GM19193 (cell line): Measurements from ENCODE around the gene FCER1G.

Source experiments
- POLR2A ChIP-seq: IDR thresholded peaks from 4 replicates; pipeline ENCODE4 v1.6.1; 2011; ENCODE audit not compliant: insufficient read depth, insufficient read length; ENCODE audit errors: extremely low read depth

FCER1G gene

GRCh38 chr1:161214369-161214768 is 726 bp upstream of the FCER1G start:
- TF ChIP-seq POLR2A = no peak

- TF ChIP-seq POLR2A = no peak
Measured at GRCh38 chr1:161216945-161217712, 2.0 kb downstream of the FCER1G start.

GRCh38 chr1:161217831-161218230 is 2.7 kb downstream of the FCER1G start:
- TF ChIP-seq POLR2A = no peak

GRCh38 chr1:161218301-161219077 is 3.4 kb downstream of the FCER1G start:
- no peak for TF ChIP-seq POLR2A

GRCh38 chr1:161219078-161219892 is 4.2 kb downstream of the FCER1G start:
- TF ChIP-seq POLR2A = no peak

GRCh38 chr1:161220002-161220401 is 4.9 kb downstream of the FCER1G start:
- TF ChIP-seq POLR2A = no peak

GRCh38 chr1:161222175-161223019 is 7.3 kb downstream of the FCER1G start:
- TF ChIP-seq POLR2A = no peak

GRCh38 chr1:161223805-161224694 is 9.0 kb downstream of the FCER1G start:
- TF ChIP-seq POLR2A = no peak

GRCh38 chr1:161225178-161225533 is 10.1 kb downstream of the FCER1G start:
- TF ChIP-seq POLR2A = no peak

GRCh38 chr1:161225534-161226319 is 10.6 kb downstream of the FCER1G start, which contains the start of gene TOMM40L:
Gene TOMM40L (plus strand): TSS chr1:161226060. CDS start chr1:161226490, 430 bp downstream.
- TF ChIP-seq POLR2A = peak; percentile 65

- no peak for TF ChIP-seq POLR2A
Measured at GRCh38 chr1:161226320-161226711, 11.2 kb downstream of the FCER1G start.

GRCh38 chr1:161226759-161227158 is 11.7 kb downstream of the FCER1G start:
- no peak for TF ChIP-seq POLR2A
